ENCODE results near the gene LZTS3.
"Not testable (repeated sequence)": the region's sequence is repeated elsewhere in the genome, so short reads cannot be mapped to it uniquely, and the experiment has no call there.

LZTS3 gene

DNA sequence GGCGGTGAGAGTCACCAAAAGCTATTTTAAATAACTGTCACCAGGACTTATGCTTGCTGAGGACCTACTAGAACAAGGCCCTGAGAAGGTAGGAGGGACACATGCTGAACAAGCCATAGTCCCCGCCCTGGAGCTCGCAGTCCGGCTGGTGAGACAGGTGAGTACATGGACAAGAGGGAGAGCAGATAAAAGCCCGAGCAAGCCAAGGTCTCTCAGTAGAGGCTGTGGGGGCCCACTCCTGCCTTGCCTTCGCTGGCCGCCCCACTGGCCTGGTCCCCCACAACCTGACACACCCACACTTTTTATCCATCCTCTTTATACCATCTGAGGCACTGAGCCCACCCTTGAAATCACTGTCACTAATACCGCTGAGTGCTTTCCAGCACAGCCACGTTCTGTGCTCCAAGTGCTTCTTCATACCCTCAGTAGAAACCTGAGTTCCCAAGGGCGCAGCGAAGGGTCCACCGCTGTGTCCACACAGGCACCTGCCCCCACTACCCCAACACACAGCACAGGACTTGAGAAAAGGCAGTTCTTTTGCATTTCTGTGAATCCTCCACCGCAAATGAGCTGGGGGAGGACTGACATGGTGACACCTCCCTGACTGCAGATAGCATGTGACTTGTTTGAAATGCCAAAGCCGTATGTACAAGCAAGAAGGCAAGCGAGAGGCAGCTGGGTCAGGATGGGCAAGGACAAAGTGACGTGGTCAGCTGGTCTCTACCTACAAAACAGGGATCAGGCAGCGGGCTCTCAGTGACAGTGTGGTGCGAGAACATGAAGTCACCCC is 19.1 kb upstream of the LZTS3 start:
- no peak for DNase-seq

DNA sequence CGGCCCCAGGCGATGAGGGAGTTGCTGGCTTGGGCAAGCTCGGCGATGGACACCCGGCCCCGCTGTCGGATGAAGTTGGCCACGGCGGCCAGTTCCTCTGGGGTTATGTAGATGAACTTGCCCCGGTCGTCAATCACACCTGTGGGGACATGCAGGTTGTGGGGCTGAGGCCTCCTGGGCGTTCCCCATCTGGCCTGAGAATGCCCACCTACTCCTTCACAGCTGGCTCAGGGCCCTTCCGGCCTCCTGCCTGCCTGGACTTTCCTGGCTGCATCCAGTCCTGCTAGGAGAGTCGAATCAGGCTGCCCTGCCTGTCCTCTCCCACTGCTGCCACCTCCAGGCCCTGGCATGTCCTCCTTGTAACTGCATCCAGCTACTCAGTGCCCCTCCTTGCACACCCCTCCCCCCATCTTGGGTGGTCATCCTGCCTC is 17.3 kb upstream of the LZTS3 start:
- DNase-seq = no peak

DNA sequence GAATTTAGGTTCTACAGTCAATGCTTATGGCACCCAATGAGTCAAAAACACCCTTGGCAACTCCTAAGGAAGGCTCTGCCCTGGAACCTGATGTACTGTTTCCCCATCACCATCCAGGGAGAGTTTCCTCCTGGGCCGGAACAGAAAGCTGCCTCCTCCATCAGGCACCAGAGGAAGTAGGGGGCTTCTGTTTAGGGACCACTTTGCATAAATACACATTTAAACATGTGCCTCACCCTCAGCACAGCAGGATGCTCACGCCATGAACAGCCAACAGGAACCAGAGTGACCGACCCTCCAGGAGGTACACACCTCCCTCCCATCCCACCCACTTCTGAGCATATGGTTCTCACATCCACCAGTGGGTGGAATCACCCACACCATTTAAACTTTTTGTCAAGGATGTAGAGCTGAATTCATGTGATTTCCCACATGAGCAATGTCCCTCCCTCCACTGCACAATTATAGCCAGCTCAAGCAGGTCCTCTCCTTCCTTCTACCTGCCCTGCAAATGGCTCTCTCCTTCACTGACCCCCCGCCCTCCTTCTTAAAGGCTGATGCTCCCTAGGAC is 16.3 kb upstream of the LZTS3 start:
- no peak for DNase-seq

DNA sequence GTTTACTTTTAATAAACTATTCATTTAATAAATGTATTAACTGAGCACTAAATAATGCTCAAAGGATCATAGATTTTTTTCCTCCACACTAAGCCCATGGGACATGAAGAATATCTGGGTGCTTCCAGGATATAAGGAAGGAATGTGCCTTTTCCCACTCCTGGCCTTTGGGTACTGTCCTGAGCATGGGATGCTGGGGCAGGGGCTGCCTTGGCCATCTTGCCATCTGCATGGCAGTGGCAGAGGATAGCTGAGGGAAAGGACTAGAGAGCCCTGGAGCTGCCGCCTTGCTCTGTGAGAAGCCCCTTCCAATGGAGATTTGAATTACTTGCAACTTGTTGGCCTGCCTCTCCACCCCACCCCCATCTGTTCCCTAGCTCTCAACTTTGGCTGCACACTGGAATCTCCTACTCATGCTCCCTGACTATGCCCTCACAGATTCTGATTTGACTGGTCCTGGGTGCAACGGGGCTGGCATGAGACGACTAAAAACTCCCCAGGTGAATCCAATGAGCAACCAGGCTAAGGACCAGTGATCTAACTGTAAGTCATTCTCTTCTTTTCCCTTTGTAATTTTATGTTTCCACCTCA is 15.6 kb upstream of the LZTS3 start:
- DNase-seq = no peak

DNA sequence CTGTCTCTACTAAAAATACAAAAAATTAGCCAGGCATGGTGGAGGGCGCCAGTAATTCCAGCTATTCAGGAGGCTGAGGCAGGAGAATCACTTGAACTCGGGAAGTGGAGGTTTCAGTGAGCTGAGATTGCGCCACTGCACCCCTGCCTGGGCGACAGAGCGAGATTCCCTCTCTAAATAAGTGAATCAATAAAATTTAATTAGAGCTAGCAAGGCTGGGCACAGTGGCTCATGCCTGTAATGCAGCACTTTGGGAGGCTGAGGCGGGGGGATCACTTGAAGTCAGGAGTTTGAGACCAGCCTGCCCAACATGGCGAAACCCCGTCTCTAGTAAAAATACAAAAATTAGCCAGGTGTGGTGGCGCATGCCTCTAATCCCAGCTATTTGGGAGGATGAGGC is 14.5 kb upstream of the LZTS3 start:
- not testable (repeated sequence) for DNase-seq

DNA sequence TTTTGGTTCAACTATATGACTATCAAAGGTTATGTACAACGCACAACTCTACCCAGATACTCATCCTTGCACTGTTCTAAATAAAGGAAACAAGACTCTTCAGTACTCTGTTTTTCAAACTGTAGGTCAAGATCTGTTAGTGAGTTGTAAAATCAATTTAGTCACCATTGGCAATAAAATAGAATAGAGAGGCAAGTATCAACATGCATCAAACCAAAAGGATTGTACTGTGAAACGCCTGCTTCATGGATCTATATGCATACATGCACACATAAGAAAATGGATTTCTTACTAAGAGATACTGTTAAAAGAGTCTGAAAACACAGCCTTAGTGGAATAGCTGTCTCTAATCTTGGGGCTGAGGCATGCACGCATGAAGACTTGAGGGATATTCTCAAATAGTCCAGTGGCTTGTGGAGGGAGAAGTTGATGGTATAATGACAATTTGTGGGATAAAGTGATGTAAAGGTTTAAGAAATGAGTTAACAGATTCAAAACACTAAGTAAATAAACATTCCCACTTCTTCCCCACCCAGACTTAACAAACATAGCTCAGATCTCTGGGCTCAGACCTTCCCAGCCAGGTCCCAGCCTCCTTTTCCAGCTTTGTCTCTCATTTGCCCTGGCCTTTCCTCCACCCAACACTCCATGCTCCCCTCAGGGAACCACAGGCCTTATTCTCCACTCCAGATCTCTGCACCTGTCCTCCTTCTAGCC is 10.7 kb upstream of the LZTS3 start:
- DNase-seq = no peak

DNA sequence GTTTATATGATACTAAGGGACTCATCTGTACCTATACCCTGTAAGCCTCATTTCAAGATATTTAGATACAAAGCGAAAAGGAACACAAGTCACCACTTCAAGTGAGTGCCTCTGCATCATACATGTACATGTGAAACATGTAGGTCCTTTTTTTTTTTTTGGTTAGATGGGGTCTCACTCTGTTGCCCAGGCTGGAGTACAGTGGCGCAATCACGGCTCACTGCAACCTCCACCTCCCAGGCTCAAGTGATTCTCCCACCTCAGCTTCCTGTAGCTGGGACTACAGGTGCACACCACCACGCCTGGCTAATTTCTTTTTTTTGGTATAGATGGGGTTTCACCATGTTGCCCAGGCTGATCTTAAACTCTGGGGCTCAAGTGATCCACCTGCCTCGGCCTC is 9.1 kb upstream of the LZTS3 start:
- not testable (repeated sequence) for DNase-seq

DNA sequence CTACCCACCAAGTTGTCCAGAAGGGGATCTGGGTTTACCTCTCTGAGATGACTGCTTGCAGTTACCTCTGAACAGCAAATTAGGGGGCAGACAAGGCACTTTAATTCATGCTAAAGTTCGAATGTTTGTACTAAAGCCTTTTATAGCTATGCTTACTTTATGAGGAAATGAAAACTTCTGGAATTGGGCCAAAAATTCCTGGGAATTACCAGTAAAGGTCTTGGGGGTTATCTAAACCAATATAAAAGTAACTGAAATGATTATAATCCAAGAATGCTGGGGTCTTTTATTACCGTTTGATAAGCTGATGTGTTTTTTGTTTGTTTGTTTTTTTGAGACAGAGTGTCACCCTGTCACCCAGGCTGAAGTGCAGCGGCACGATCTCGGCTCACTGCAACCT is 7.9 kb upstream of the LZTS3 start:
- DNase-seq = no peak

DNA sequence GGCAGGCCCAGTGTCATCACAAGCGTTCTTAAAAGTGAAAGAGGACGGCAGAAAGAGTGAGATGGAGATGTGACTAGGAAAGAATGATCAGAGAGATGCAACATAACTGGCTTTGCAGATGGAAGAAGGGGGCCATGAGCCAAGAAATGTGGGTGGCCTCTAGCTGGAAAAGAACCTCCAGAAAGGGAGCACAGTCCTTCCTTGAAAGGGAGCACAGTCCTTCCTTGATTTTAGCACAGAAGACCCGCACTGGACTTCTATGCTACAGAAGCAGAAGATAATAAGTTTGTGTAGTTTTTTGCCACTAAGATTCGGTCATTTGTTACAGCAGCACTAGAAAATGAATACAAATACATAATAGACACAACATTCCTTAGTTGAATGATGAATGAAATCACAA is 7.0 kb upstream of the LZTS3 start:
- DNase-seq = no peak

DNA sequence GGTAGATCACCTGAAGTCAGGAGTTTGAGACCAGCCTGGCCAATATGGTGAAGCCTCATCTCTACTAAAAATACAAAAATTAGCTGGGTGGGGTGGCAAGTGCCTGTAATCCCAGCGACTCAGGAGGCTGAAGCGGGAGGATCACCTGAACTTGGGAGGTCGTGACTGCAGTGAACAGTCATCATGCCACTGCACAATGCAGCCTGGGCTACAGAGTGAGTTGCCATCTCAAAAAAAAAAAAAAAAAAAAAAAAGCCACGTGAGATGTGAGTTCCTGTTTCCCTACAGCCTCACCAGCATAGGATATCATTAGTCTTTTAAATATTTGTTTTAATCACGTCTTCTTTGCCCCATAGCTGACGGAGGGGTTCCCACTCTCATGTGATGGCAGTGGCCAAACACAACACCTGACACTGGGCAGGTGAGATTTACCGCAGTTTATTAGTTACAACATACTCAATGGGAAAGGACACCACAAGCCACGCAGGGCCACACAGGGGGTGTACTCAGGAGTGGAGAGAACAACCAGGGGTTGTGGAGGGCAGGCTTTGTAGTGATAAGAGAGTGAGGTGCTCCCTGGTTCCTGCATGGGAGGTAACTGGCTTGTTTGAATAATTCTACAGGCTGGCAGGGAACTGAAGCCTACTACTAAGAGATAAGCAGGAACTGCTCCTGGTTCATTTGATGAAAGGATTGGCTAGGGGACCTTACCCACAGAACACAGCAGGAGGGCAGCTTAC is 4.6 kb upstream of the LZTS3 start:
- no peak for DNase-seq

DNA sequence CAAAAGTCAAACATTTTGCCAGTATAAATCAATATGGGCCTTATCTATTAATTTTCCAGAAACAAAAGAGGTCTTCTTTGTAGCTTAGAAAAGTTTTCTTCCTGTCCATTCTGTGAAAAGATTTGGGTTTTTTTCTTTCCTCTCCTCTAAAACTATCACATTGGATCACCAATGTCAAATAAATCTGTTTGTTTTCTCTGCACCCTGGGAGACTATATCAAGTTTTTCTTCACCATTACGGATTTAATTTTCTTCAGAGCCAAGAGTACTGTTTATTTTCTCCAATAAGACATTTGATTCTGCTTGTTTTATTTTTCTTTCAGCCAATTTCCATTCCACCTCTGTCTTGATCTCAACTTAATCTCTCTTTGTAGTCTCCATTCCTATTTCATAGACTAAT is 1.9 kb upstream of the LZTS3 start:
- DNase-seq = no peak

DNA sequence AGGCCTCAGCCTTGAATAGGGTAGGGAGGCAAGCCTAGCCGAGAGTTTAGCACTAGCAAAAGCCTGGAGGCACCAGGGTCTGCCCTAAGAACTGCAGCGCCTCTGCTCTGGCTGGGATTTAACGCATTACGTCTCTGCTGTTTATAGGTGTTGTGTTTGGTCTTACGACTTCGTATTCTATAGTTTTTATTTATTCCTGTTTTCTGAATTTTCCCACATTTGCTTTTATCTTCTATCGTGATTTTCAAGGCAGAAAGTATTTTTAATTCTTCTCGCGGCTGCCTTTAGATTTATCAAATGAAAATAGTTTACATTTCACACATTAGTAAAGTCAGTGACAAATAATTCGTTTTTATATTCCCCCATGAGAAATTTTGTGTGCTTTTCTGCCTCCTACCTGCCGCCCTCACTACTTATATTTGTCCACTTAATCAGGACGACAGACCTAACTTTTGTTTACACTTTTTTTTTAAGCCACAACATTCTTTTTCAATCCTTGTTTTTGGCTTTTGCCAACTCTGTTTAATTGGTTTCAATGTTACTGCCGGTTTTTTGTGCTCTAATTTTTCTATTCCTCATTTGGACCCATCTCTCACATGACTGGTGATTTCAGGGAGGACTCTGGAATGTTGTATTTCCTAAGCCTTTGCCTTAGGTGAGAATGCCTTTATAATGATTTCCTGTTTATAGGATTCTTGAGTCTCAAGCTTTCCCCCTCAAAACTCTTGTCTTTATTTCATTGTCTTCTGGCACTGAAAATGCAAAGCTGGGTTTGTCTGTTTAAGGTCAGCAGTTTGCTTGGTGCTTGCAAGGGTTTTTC is 1.3 kb upstream of the LZTS3 start:
- no peak for DNase-seq

DNA sequence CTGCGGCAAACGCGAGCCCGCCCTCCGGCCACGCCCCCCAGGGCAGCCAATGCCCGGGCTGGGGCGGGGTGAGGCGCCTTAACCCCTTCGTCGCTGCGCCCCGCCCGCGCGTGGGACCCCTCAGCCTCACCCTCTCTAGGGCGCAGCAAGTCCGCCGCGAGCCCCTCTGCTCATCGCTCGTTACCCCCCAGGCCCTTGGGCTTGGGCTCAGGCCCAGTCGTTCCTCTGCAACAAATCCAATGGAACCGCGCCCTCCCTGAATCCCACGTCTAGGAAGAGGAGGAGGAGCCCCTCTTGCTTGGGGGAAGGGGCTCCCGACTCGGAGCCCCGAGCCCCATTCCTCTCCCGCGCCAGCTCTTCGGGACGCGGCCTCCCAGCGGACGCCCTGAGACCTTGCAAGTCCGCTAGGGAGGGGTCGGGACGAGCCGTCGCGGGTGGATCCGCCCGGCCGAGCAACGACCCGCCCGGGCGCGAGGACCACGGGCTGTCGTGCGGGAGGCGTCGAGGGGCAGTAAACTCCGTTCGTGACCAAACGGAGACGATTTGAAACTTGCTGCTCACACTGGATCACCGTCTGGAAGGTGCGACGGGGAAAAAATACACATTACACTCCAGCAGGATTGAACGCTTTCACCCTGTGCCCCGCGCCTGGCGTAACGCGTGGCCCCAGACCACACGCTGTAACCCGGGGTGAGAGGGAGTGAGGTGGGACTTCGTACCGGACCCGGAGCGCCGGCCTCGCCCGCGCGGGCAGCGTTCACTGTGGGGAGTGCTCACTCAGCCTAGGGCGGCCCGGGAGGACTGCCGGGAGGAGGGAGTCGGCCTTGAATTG is 477 bp upstream of the LZTS3 start:
- DNase-seq = peak; percentile 92

DNA sequence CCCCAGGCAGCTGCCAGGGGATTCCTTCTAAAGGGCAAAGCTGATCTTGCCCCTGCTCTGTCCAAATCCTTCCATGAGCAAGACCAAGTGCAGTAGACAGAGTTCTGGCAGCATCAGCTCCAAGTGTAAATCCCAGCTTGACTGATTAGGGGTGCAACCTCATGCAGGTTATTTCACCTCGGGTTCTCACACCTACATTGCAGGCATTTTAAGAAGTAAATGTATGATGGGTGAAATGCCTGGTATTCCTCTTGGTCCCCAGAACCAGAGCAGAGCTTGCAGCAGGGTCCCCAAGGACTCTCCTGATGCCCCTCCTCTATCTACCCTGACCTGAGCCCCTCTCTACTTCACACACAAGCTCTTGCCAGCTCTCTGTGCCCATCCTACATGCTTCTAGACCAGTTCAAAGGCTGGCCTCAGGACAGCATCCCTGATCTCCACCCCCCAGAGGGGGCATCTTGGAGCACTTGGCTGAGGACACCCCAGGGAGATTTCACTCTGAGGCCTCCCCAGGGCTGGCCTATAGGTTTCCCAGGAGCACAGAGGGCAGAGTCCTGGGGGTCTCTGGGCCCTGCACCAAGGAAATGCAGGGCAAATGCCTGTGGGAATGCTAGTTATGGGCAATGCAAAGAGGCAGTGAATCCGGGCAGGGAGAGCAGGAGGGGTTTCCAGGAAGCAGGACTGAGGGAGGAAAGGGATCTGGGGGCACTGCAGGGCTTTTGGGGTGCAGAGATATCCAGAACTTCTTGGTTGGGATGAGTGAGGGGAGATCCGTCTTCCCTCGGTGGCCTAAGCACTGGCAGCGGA is 1.0 kb downstream of the LZTS3 start:
- no peak for DNase-seq

DNA sequence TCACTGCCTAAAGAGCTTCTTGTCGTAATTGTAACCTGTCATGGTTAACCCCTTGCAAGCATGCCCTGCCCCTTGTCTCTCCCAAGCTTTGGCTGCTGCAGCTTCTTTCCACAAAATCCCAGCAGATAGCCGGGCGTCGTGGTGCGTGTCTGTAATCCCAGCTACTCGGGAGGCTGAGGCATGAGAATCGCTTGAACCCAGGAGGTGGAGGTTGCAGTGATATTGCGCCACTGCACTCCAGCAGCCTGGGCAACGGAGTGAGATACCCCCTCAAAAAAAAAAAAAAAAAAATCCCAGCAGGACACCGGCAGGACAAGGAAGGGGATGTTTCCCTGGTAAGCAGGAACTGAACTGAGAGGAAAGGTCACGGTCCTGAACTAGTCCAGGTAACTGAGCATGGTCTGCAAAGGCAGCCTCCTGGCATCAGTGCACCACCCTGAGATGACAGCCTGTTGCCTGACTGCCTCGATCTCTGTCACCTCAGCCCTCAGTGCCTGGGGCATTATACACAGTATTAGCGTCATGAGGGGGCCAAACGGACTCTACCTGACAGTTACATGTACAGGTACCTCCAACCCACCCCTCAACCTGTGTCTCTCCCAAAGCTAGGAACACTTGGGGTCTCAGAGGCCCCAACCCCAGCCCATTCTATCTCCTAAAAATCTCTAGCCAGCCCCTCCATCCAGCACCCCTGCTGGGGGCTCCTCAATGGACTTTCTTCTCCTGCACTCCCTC is 1.8 kb downstream of the LZTS3 start:
- DNase-seq = no peak

DNA sequence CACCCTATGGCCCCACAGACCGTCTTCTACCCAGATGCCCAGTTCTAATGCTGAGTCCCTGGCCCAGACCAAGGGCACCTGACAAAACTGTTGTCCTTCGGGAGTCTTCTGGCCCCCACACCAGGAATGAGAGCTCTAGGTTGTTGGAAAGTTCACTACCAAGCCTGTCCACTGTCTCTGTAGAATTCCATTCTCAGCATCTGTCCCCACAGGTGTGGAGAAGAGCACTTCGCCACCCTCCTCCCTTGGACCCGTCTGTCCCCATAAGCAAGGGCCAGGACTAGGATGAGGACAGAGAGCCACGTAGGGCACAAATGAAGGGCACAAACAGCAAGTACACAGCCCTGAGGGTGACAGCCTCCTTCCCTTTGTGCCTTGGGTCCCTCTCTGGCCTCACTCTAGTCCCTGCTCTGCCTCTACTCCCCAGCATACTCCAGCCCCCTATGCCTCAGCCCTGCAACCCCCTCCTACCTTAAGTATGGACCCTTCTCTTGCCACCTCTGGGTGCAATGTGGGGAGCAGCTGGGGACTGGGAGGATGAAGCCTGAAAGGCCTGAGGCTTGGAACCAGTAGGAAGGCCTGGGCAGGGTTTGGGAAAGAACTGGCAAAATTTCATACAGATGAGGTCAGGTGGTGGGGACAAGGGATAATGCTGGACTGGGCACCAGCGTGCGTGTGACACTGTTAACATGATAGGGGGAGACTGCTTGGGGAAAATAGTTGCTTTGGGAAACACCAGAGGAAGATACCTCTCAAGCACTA is 4.3 kb downstream of the LZTS3 start:
- DNase-seq = no peak

DNA sequence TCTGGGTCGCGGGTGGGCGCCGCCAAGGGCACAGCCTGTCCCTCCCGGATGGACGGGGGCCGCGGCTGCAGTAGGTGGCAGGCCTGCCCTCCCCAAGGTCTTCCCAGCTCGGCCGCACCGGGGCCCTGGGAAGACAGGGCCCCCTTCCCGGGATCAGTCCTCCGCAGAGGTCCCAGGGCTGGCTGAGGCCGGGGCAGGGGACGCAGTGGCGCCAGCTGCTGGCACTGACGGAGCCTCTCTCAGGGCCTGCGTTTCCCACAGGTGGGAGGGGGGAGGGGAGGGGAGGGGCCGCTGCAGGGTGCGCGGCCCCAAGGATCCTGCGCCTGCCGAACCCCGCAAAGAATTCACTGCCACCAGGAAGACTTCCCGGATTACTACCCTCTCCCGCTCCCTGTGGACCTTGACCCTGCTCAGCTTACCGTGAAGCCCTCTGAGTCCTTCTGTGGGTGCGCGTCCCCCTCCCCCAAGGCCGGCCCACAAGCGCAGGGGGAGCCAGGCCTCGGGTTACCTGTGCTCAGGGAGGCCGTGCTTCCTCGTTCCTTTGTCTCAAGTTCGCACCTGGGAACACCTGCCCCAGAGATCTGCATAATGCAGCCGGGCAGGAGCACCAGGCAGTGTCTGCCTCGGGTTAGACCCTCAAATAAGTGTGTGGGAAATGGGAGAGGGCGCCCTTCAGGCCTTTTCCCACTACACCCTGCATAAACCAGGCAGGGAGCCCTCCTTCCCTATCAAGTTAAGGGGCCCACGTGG is 5.1 kb downstream of the LZTS3 start:
- DNase-seq = no peak

DNA sequence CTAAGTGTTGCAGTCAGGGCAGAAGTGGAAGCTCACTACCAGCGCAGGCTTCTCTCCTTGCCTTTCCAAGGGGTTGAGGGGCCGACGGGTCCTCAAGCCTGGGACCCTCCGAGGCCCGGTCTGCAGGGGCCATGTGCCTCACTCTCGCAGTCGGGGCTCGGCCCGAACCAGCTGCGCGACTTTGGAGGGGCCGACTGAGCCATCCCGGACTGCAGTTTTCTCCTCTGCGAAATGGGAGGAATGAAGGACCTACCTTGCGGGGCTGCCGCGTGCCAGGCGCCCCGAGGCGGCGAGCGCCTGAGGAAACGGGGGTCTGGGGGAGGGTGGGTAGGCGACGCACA is 5.6 kb downstream of the LZTS3 start:
- no peak for DNase-seq
